BLaER1 (cell line): ENCODE data around the gene NFE2L3.
"Not testable (repeated sequence)": the region's sequence is repeated elsewhere in the genome, so short reads cannot be mapped to it uniquely, and the experiment has no call there.

Experiments
- H3K27ac ChIP-seq: shearing (Covaris generic); formaldehyde crosslinking; 2 replicates; pipeline ENCODE4 v1.8.1; 2022
- H3K27me3 ChIP-seq: shearing (Covaris generic); formaldehyde crosslinking; 2 replicates; pipeline ENCODE4 v1.8.1; 2022
- H3K36me3 ChIP-seq: shearing (Covaris generic); formaldehyde crosslinking; 2 replicates; pipeline ENCODE4 v1.8.1; 2022
- H3K4me1 ChIP-seq: shearing (Covaris generic); formaldehyde crosslinking; 2 replicates; pipeline ENCODE4 v1.8.1; 2022
- H3K4me2 ChIP-seq: shearing (Covaris generic); formaldehyde crosslinking; 2 replicates; pipeline ENCODE4 v1.8.1; 2022
- H3K4me3 ChIP-seq: shearing (Covaris generic); formaldehyde crosslinking; 2 replicates; pipeline ENCODE4 v1.8.1; 2022
- H3K9ac ChIP-seq: shearing (Covaris generic); formaldehyde crosslinking; 2 replicates; pipeline ENCODE4 v1.8.1; 2022
- H3K9me3 ChIP-seq: shearing (Covaris generic); formaldehyde crosslinking; 2 replicates; pipeline ENCODE4 v1.8.1; 2022
- H4K20me1 ChIP-seq: shearing (Covaris generic); formaldehyde crosslinking; 2 replicates; pipeline ENCODE4 v1.8.1; 2022
- Cebpa-rat ChIP-seq: shearing (Covaris generic); IDR thresholded peaks from 2 replicates; pipeline ENCODE4 v1.8.1; 2022

The NFE2L3 gene

GRCh38 chr7:26147030-26147429 lies 5.0 kb upstream of the NFE2L3 start:
- H3K27ac ChIP-seq, result no peak overlapping the region
- H4K20me1 ChIP-seq, result no peaks in the 10 kb centered on the region
- no peak for TF ChIP-seq Cebpa-rat
- peaks cover 8% of the 10 kb centered on the region for H3K4me1 ChIP-seq
- peaks cover 17% of the 10 kb centered on the region for H3K9me3 ChIP-seq
- H3K4me3 ChIP-seq, result no peak overlapping the region
- H3K27me3 ChIP-seq, result no peaks in the 10 kb centered on the region
- no peak overlapping the region for H3K9ac ChIP-seq
- no peaks in the 10 kb centered on the region for H3K36me3 ChIP-seq
- no peak overlapping the region for H3K4me2 ChIP-seq

- not testable (repeated sequence) for H3K36me3 ChIP-seq, H3K9ac ChIP-seq, H3K4me2 ChIP-seq, H4K20me1 ChIP-seq, H3K27ac ChIP-seq, H3K27me3 ChIP-seq, H3K4me3 ChIP-seq
- Histone ChIP-seq H3K9me3 (peaks cover 17% of the 10 kb centered on the region), H3K4me1 (peaks cover 12% of the 10 kb centered on the region)
Observed at GRCh38 chr7:26147646-26148306, 4.2 kb upstream of the NFE2L3 start.

- H3K9me3 ChIP-seq, result peaks cover 17% of the 10 kb centered on the region
- not testable (repeated sequence) for H3K27me3 ChIP-seq, H3K4me3 ChIP-seq, H3K9ac ChIP-seq, H3K27ac ChIP-seq, H3K4me2 ChIP-seq, H4K20me1 ChIP-seq, H3K36me3 ChIP-seq
- H3K4me1 ChIP-seq, result peaks cover 17% of the 10 kb centered on the region
Observed at GRCh38 chr7:26148307-26148700, 3.7 kb upstream of the NFE2L3 start.

DNA sequence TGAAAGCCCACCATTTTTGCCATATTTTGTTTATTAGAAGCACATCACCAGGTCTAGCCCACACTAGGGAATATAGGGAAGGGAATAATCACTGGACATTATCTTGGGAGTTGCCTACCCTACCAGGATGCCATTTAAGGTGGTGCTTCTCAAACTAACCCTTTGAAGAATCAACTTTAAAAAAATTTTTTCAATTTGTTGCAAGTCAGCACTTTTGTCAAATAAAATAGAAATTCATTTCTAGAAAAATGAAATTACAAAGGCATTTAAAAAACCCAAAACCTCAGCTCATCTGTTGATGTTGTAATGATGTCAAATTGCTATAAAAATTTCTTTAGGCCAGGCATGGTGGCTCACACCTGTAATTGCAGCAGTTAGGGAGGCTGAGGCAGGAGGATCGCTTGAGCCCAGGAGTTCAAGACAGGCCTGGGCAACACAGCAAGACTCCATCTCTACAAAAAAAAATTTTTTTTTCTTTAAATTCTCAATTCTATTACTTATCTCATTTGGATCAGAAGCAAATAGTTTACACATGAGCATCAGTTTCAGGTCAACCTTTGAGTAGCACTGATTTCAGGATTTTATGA lies 2.5 kb upstream of the NFE2L3 start:
- H3K4me1 ChIP-seq, result peaks cover 29% of the 10 kb centered on the region
- peaks cover 17% of the 10 kb centered on the region for H3K9me3 ChIP-seq
- H3K36me3 ChIP-seq, result no peaks in the 10 kb centered on the region
- H3K27ac ChIP-seq, result no peak overlapping the region
- H3K4me2 ChIP-seq, result no peak overlapping the region
- H3K9ac ChIP-seq, result no peak overlapping the region
- TF ChIP-seq Cebpa-rat, result no peak
- no peaks in the 10 kb centered on the region for H4K20me1 ChIP-seq
- no peak overlapping the region for H3K4me3 ChIP-seq
- H3K27me3 ChIP-seq, result no peaks in the 10 kb centered on the region

GRCh38 chr7:26151096-26151495 lies 902 bp upstream of the NFE2L3 start:
- H3K9me3 ChIP-seq, result peaks cover 17% of the 10 kb centered on the region
- H3K9ac ChIP-seq, result no peak overlapping the region
- H3K4me2 ChIP-seq, result peak overlapping the region; percentile 94
- H3K36me3 ChIP-seq, result no peaks in the 10 kb centered on the region
- no peaks in the 10 kb centered on the region for H3K27me3 ChIP-seq
- H3K27ac ChIP-seq, result no peak overlapping the region
- TF ChIP-seq Cebpa-rat, result no peak
- H3K4me1 ChIP-seq, result peaks cover 45% of the 10 kb centered on the region
- no peaks in the 10 kb centered on the region for H4K20me1 ChIP-seq
- no peak overlapping the region for H3K4me3 ChIP-seq

GRCh38 chr7:26151650-26151952 lies 397 bp upstream of the NFE2L3 start:
- Histone ChIP-seq H3K4me3 (peak overlapping the region; percentile 82), H3K27ac (peak overlapping the region; percentile 83), H3K4me1 (peaks cover 50% of the 10 kb centered on the region), H3K9me3 (peaks cover 13% of the 10 kb centered on the region), H3K36me3 (no peaks in the 10 kb centered on the region), H4K20me1 (no peaks in the 10 kb centered on the region), H3K9ac (peak overlapping the region; percentile 83), H3K27me3 (no peaks in the 10 kb centered on the region), H3K4me2 (peak overlapping the region; percentile 94)
- no peak for TF ChIP-seq Cebpa-rat

DNA sequence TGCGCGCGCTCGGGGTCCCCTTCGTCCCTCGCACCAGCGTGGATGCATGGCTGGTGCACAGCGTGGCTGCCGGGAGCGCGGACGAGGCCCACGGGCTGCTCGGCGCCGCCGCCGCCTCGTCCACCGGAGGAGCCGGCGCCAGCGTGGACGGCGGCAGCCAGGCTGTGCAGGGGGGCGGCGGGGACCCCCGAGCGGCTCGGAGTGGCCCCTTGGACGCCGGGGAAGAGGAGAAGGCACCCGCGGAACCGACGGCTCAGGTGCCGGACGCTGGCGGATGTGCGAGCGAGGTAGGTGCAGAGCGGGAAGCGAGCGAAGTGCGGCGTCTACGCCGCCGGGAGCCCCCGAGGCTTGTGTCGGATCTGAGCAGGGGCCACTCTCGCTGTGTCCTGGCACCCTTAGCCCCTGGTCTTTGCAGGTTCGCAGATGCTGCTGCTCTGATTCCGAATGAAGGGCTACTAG lies 813 bp downstream of the NFE2L3 start:
- Histone ChIP-seq H3K4me2 (peak overlapping the region; percentile 94), H3K4me3 (peak overlapping the region; percentile 82)
- H3K27me3 ChIP-seq, result not testable (repeated sequence)

DNA sequence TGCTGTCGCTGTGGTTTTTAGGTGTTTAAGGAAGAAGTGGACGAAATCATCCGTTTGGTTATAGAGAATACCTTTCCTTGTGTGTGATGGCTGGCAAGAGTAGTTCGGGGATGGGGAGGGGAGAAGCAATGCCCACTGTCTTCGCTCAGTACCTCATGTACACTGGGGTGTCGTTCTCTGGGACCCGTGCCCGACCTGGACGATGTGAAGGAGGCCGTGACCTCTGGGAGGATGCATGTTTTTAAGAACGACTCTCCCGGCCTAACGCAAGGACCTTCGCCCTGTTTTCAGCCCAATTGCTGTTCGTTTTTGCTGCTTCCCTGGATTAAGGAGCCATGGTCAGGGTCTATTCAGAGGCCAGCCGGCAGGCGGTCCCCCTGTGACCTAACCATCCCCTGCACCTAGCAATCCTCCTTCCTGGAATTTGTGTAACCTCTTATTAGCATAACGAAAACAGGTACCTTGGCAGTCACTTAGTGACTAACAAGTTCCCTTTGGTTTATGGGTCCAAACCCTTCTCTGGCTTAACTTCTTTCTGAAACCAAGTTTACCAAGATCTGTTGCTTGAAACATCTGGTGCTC lies 1.3 kb downstream of the NFE2L3 start:
- no peak for TF ChIP-seq Cebpa-rat
- H3K27ac ChIP-seq, result no peak overlapping the region
- H3K4me3 ChIP-seq, result peak overlapping the region; percentile 82
- peaks cover 67% of the 10 kb centered on the region for H3K4me1 ChIP-seq
- no peaks in the 10 kb centered on the region; the same call in 1 of the 2 replicates for H3K9me3 ChIP-seq
- peak overlapping the region; percentile 94 for H3K4me2 ChIP-seq
- H3K36me3 ChIP-seq, result no peaks in the 10 kb centered on the region
- H3K9ac ChIP-seq, result peak overlapping the region; percentile 83; the same call in 1 of the 2 replicates
- H4K20me1 ChIP-seq, result no peaks in the 10 kb centered on the region
- H3K27me3 ChIP-seq, result no peaks in the 10 kb centered on the region

More for the DNA sequence above, 813 bp downstream of the NFE2L3 start:
- not testable (repeated sequence) for H3K9me3 ChIP-seq, H4K20me1 ChIP-seq, H3K36me3 ChIP-seq
- peak overlapping the region; percentile 83 for H3K9ac ChIP-seq
- H3K27ac ChIP-seq, result peak overlapping the region; percentile 83
- peaks cover 62% of the 10 kb centered on the region for H3K4me1 ChIP-seq

DNA sequence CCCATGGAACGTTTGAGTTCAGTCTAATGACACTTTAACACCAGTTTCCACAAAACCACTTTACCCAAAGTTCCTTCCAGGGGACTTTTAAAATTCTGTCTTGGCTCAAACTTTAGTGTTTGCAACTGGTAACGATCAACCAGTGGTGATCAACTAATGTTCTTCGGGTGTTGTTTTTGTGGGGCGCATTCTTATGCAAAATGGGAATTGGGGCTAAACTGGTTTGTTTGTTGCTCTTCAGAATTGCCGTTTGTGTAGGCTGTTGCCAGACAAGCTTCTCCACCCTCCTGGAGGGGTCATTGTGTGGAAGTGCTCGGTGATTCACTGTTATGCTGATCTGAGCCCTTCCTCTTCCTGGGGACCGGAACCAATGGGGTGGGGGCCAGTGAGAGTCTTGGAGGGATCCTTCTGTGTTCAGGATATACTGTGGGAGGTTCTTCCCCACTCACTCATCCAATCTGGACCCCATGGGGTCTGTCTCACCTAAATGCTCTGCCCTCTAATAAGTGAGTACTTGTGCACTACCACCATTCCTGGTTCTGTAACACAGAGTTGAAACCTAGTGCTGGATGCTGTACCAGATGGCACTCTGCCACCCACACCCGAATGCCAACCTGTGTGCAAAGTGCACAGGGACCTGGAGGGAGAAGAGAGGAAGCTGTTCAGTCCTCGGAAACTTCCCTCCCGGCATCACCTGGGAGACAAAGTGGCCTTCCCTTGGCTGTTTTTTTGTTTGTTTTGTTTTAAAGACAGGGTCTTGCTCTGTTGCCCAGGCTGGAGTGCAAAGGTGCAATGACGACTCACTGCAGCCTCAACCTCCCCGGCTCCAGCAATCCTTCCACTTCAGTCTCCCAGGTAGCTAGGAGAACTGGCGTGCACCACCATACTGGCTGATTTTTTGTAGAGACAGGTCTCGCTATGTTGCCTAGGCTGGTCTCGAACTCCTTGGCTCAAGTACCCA lies 2.1 kb downstream of the NFE2L3 start:
- Histone ChIP-seq H3K4me2 (peak overlapping the region; percentile 94), H4K20me1 (no peaks in the 10 kb centered on the region), H3K9me3 (no peaks in the 10 kb centered on the region), H3K4me3 (peak overlapping the region; percentile 82), H3K36me3 (no peaks in the 10 kb centered on the region), H3K27me3 (no peaks in the 10 kb centered on the region), H3K27ac (no peak overlapping the region), H3K9ac (peak overlapping the region; percentile 83; the same call in 1 of the 2 replicates), H3K4me1 (peaks cover 71% of the 10 kb centered on the region)
- TF ChIP-seq Cebpa-rat, result no peak
